Muscle layer of colon (tissue), 2 donors: ENCODE data around the gene NPW.

ENCODE experiments used
- H3K27ac ChIP-seq: one replicate; pipeline ENCODE4 v1.7.0; 2013; ENCODE audit warnings: low read depth, mild to moderate bottlenecking, low read length, moderate library complexity
- H3K27me3 ChIP-seq, 2 donors: one replicate each; pipeline ENCODE4 v1.7.0; 2013; ENCODE audit warnings: low read length in 2 of 2, mild to moderate bottlenecking in 2 of 2; ENCODE audit not compliant: insufficient read depth in 2 of 2, control insufficient read depth in 1 of 2
- H3K36me3 ChIP-seq: one replicate; pipeline ENCODE4 v1.7.0; 2013; ENCODE audit warnings: mild to moderate bottlenecking, low read length; ENCODE audit not compliant: insufficient read depth
- H3K4me1 ChIP-seq: one replicate; pipeline ENCODE4 v1.7.0; 2013; ENCODE audit warnings: mild to moderate bottlenecking, low read length; ENCODE audit not compliant: insufficient read depth
- H3K4me3 ChIP-seq, 2 donors: one replicate each; pipeline ENCODE4 v1.7.0; 2013; ENCODE audit warnings: low read length in 2 of 2, low read depth in 1 of 2, mild to moderate bottlenecking in 1 of 2, moderate library complexity in 1 of 2
- H3K9ac ChIP-seq: one replicate; pipeline ENCODE4 v1.7.0; 2013; ENCODE audit warnings: low read length
- H3K9me3 ChIP-seq: one replicate; pipeline ENCODE4 v1.7.0; 2013; ENCODE audit warnings: mild to moderate bottlenecking, low read length
- donor health status: abdominal sarcoma.
- donor health status: Adenocarcinoma of cecum.

The NPW gene

DNA sequence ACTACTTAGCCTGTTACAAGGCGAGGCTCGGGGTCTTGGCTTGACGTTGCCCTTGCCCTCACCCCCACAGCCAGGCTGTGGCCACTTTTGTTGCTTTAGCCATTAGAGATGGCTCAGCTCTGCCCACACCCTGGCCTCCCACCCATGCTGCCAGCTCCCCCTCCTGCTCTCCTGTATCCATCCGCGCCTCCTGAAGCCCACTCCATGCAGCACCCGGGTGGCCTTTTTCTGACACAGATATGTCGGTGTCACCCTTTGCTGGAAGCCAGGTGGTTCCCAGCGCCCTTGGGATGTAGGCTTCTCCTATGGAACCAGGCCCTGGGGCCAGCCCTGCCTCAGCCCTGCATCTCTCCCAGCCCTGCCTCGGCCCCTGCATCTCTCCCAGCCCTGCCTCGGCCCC, 37.9 kb downstream of the NPW start:
- no peak overlapping the region for H3K27ac ChIP-seq
- no peaks in the 10 kb centered on the region for H3K4me1 ChIP-seq
- H3K36me3 ChIP-seq, result peaks cover 58% of the 10 kb centered on the region
- no peak overlapping the region for H3K9ac ChIP-seq
- no peaks in the 10 kb centered on the region for H3K27me3 ChIP-seq
- no peaks in the 10 kb centered on the region for H3K9me3 ChIP-seq
- H3K4me3 ChIP-seq, result no peak overlapping the region

DNA sequence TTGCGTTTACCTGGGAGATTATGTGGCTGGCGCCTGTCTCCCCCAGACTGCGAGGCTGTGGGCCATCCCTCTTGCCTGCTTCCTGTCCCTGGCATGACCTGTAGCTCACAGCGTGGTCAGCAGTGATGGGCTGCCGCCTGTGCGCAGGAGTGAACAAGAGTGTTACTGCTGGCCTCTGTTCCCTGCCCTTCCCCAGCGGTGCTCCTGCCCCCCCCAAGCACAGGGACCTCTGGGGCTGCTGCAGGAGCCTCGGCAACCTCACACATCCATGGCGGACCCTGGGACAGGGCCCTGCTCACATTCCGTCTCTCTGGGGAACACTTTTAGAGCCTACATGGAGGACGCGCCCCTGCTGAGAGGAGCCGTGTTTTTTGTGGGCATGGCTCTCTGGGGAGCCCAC, 38.8 kb downstream of the NPW start:
- no peaks in the 10 kb centered on the region for H3K4me1 ChIP-seq
- no peak overlapping the region for H3K4me3 ChIP-seq
- H3K27ac ChIP-seq, result no peak overlapping the region
- peaks cover 52% of the 10 kb centered on the region for H3K36me3 ChIP-seq
- H3K9ac ChIP-seq, result no peak overlapping the region
- no peaks in the 10 kb centered on the region for H3K27me3 ChIP-seq
- no peaks in the 10 kb centered on the region for H3K9me3 ChIP-seq

DNA sequence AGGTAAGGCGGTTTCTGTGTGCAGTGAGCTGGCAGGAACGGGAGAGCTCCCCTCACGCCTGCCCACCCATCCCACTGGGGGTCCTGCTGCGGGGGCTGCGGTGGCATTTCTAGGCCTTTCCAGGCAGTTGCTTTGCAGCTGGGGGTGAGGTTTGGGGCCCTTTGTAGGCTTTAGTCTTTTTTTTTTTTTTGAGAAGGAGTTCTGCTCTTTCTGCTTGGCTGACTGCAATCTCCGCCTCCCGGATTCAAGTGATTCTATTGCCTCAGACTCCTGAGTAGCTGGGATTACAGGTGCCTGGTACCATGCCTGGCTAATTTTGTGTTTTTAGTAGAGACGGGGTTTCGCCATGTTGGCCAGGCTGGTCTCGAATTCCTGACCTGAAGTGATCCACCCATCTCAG, 39.3 kb downstream of the NPW start:
- Histone ChIP-seq H3K4me1 (no peaks in the 10 kb centered on the region), H3K9me3 (no peaks in the 10 kb centered on the region)

DNA sequence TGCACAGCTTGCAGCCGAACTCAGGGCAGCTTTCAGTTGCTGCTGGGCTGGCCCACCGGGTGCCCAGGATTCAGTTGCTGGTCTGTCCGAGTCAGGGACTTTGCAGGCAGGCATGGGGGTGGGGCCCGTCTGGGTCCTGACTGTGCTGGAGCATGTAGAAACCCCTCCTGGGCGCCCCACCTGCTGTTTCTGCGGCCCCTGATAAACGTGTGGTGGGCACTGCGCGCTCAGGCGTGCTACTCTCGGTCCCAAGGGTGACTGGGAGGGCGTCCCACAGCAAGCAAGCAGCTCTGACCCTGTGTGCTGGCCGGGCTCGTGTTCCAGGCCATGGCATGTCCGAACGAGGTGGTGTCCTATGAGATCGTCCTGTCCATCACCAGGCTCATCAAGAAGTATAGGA, 40.8 kb downstream of the NPW start:
- no peaks in the 10 kb centered on the region for H3K4me1 ChIP-seq
- H3K27me3 ChIP-seq, result no peaks in the 10 kb centered on the region
- no peaks in the 10 kb centered on the region for H3K9me3 ChIP-seq
- no peak overlapping the region for H3K4me3 ChIP-seq
- no peak overlapping the region for H3K27ac ChIP-seq
- H3K9ac ChIP-seq, result no peak overlapping the region
- H3K36me3 ChIP-seq, result peaks cover 47% of the 10 kb centered on the region

More for the DNA sequence above, 39.3 kb downstream of the NPW start:
- no peak overlapping the region for H3K9ac ChIP-seq
- no peak overlapping the region for H3K27ac ChIP-seq
- H3K27me3 ChIP-seq, result no peaks in the 10 kb centered on the region
- H3K36me3 ChIP-seq, result peaks cover 52% of the 10 kb centered on the region
- H3K4me3 ChIP-seq, result no peak overlapping the region

DNA sequence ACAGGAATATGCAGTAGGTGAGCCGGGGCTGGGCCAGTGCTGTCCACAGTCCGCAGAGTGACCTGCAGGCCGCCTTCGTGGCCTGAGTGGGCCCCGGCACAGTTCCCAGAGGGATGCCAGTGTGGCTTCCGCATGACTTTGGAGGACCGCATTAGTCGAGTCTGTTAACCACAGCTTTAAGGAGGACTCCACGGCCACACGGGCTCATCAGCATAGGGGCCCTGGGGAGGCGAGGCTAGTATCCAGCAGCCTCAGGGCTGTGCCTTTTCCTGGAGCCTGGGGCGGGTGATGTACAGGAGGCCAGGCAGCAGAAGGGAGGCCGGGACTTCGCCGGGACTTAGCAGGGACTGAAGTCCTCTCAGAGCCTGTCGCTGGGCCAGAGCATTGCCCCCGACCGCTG, 41.4 kb downstream of the NPW start:
- H3K4me1 ChIP-seq, result no peaks in the 10 kb centered on the region
- H3K27me3 ChIP-seq, result no peaks in the 10 kb centered on the region
- H3K27ac ChIP-seq, result no peak overlapping the region
- no peak overlapping the region for H3K9ac ChIP-seq
- H3K36me3 ChIP-seq, result peaks cover 53% of the 10 kb centered on the region
- H3K9me3 ChIP-seq, result no peaks in the 10 kb centered on the region
- H3K4me3 ChIP-seq, result no peak overlapping the region

DNA sequence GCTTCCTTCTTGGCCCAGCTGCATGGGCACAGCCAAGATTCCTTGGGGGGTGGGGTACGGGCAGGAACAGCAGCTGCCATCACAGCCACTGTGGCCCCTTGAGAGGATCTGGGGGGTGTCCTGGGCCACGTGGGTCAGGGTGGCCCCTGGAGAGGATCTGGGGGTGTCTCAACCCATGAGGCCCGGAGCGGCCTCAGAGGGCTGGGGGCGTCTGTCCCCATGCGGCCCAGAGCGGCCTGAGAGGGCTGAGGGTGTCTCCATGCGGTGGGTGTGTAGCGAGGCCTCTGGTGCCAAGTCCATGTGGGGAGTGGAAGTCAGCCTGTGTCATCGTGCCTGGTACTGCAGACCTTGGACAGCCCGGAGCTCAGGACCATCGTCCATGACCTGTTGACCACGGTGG, 41.9 kb downstream of the NPW start:
- Histone ChIP-seq H3K9me3 (no peaks in the 10 kb centered on the region), H3K9ac (no peak overlapping the region), H3K36me3 (peaks cover 54% of the 10 kb centered on the region), H3K27me3 (no peaks in the 10 kb centered on the region), H3K27ac (no peak overlapping the region), H3K4me3 (no peak overlapping the region), H3K4me1 (no peaks in the 10 kb centered on the region)

DNA sequence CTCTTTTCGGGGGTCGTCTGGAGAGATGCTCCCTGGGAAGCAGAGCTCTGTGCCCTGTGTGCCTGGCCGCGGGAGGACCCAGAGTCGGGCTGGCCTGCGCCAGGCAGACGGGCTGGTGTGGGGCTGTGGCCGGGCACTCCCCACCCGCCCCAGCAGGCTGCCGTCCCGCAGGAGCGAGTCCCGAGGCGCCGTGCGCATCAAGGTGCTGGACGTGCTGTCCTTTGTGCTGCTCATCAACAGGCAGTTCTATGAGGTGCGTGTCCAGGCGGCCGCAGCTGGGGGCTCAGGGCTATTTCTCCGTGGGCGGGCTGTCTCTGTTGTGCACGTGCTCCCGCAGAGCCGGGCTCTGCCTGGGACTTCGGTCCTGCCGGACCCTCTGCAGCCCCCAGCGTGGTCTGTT, 43.2 kb downstream of the NPW start:
- Histone ChIP-seq H3K36me3 (peaks cover 49% of the 10 kb centered on the region), H3K4me3 (no peak overlapping the region), H3K27ac (no peak overlapping the region), H3K4me1 (no peaks in the 10 kb centered on the region), H3K9me3 (no peaks in the 10 kb centered on the region), H3K9ac (no peak overlapping the region), H3K27me3 (no peaks in the 10 kb centered on the region)

DNA sequence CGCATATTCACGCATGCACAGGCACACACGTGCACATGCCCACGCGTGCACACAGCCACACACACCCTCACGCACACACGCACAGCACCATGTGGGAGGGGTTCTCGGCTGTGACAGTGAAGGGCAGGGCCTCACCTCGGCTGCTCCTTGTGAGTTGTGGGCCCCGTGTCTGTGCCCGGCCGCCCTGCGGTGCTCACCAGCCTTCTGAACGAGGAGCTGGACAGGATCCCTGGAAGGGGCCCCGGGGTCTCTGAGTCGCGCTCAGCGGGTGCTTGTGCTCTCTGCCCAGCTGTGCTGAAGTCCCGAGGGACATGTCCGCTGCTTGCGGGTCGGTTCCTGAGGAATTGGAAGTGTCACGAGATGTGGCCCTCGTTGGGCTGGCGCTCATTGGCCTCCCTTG, 44.3 kb downstream of the NPW start:
- Histone ChIP-seq H3K27me3 (no peaks in the 10 kb centered on the region), H3K4me3 (no peak overlapping the region), H3K9ac (no peak overlapping the region), H3K36me3 (peaks cover 41% of the 10 kb centered on the region), H3K27ac (no peak overlapping the region), H3K9me3 (no peaks in the 10 kb centered on the region), H3K4me1 (no peaks in the 10 kb centered on the region)

DNA sequence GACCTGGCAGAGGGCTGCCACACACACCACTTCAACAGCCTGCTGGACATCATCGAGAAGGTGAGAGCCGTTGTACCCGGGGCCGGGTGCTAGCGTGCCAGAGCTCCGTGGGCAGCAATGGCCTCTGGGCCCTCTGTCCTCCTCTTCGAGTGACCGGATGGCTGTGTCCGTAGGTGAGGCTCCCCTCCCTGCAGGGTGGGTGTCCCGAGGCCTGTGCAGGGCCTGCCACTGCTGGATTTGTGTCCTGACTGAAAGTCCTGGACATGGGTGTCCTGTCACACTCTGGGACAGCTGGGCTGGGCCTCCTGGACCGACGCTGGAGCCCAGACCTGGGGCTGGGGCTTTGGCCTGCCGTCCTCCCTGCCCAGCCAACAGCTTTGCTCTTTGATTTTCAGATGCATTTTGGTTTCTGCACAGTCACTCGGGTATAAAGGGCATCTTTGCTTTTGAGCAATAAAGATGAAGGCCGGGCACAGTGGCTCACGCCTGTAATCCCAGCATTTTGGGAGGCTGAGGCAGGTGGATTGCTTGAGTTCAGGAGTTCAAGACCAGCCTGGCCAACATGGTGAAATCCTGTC, 44.9 kb downstream of the NPW start:
- Histone ChIP-seq H3K9ac (no peak overlapping the region), H3K4me1 (no peaks in the 10 kb centered on the region), H3K27me3 (no peaks in the 10 kb centered on the region), H3K9me3 (no peaks in the 10 kb centered on the region), H3K4me3 (no peak overlapping the region), H3K27ac (no peak overlapping the region), H3K36me3 (peaks cover 40% of the 10 kb centered on the region)

DNA sequence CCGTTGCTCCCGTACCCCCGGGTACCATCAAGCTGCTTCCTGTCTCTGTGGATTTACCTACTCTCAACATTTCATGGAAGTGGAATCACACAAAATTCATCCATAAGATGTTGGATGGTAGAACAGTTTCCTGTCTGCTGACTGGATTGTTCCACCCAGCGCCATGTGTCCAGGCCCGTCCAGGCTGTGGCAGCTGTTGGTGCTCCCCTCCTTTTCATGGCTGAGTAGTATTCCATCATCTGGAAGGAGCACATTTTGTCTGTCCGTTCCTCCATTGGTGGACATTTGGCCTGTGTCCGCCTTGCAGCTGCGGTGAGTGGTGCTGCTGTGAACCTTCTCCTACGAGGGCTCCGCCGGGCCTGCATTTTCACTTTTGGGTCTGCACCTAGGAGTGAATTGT, 46.6 kb downstream of the NPW start:
- Histone ChIP-seq H3K9ac (no peak overlapping the region), H3K27ac (no peak overlapping the region), H3K4me3 (no peak overlapping the region), H3K4me1 (no peaks in the 10 kb centered on the region), H3K27me3 (no peaks in the 10 kb centered on the region), H3K9me3 (no peaks in the 10 kb centered on the region), H3K36me3 (peaks cover 42% of the 10 kb centered on the region)
